GM10847 (cell line): ENCODE measurements around the gene C1QTNF7.

Experiments used
- POLR2A ChIP-seq: IDR thresholded peaks from 2 replicates; pipeline ENCODE4 v1.6.1; 2011; ENCODE audit not compliant: insufficient read length; ENCODE audit errors: extremely low read depth

The C1QTNF7 gene

GRCh38 chr4:15405018-15405417, 22.8 kb upstream of the C1QTNF7 start:
- TF ChIP-seq POLR2A, result no peak

DNA sequence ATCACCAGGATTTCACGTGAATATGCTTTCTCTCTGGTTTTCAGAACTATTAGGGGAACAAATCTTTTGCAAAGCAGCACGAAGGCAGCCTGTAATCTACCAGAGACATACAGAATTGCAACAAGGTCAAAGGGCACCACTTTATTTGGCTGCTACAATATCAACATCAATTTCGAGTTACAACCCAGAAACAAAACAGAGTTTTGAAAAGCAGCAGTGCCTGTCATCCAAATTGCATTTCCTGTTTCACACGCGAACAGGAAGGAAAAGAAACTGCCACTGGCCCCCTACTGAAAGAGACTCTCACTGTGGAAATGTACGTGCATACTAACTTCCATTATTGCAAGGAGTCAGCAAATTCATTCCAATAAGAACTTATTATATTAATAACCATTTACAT, 17.1 kb upstream of the C1QTNF7 start:
- no peak for TF ChIP-seq POLR2A

GRCh38 chr4:15412461-15412860, 15.4 kb upstream of the C1QTNF7 start:
- no peak for TF ChIP-seq POLR2A

- TF ChIP-seq POLR2A, result no peak
Measured at GRCh38 chr4:15413010-15413622, 14.7 kb upstream of the C1QTNF7 start.

GRCh38 chr4:15413623-15414019, 14.2 kb upstream of the C1QTNF7 start:
- no peak for TF ChIP-seq POLR2A

GRCh38 chr4:15414551-15415091, 13.2 kb upstream of the C1QTNF7 start:
- TF ChIP-seq POLR2A, result no peak

GRCh38 chr4:15416357-15417232, 11.2 kb upstream of the C1QTNF7 start:
- TF ChIP-seq POLR2A, result no peak

DNA sequence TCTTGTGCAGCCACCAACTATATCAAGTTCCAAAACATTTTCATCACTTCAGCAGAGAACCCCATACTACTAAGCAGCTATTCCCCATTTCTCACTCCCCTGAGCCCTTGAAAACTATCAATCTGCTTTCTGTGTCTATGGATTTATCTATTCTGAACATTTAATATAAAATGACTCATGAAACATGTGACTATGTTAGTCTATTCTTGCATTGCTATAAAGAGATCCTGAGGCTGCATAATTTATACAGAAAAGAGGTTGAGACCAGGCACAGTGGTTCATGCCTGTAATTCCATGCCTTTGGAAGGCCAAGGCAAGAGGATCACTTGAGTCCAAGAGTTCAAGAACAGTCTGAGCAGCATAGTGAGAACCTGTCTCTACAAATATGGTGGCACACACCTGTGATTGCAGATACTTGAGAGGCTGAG, 10.6 kb upstream of the C1QTNF7 start:
- TF ChIP-seq POLR2A, result no peak

DNA sequence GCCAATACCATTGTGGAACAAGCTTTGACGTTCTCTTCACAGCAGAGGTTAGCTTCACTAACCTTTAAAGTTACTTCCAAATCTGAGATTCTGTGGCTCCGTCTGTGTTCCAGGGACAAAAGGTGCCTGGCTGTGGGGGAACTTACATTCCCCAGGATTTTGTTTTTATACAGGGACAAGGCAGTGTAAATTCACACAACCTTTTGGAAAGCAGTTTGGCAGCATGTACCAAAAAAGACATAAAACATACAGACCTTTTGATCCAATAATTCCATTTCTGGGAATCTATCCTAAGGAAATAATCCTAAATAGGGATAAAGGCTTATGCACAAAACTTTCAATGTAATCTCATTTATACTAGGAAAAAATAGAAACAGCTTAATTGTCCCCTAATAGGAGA, 8.9 kb upstream of the C1QTNF7 start:
- no peak for TF ChIP-seq POLR2A

DNA sequence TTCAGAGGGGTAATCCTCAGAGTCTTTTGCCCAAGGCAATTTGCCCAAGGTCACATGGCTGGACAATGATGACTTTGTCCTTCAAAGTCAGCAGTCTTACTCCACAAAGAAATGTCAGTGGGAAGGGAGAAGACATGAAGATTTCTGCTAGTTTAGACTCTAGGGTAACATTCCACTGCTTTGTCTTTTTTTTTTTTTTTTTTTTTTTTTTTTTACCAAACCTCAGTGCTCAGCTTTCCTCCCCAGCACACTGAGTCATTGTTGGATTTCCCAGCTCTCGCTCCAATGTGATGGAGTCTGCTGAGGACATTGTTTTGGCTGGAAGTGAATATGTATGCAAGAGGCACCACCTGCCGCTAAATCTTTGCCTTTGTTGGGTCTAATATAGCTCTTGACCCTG, 7.2 kb upstream of the C1QTNF7 start:
- TF ChIP-seq POLR2A, result no peak

- no peak for TF ChIP-seq POLR2A
Measured at GRCh38 chr4:15423285-15423711, 4.5 kb upstream of the C1QTNF7 start.

DNA sequence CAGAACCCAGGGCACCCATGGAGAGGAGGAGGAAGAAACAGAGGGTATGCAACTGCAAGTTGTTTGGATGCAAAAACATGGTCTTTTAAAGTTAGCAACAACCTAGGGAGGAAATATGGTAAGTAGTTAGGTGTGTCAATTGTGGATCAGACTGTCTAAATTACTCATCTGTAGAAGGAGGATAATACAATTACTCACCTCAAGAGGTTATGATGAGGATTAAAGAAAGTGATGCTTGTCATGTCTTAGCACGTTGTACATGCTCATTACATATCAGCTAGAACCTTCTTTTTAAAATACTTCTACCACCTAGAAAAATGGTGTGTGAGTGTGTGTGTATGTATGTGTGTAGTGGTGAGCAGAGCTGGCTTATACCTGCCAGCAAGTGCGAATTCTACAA, 2.3 kb upstream of the C1QTNF7 start:
- no peak for TF ChIP-seq POLR2A

GRCh38 chr4:15427161-15427560, 672 bp upstream of the C1QTNF7 start:
- no peak for TF ChIP-seq POLR2A

GRCh38 chr4:15428611-15429010, 778 bp downstream of the C1QTNF7 start:
- no peak for TF ChIP-seq POLR2A

GRCh38 chr4:15434091-15434490, 6.3 kb downstream of the C1QTNF7 start:
- no peak for TF ChIP-seq POLR2A

DNA sequence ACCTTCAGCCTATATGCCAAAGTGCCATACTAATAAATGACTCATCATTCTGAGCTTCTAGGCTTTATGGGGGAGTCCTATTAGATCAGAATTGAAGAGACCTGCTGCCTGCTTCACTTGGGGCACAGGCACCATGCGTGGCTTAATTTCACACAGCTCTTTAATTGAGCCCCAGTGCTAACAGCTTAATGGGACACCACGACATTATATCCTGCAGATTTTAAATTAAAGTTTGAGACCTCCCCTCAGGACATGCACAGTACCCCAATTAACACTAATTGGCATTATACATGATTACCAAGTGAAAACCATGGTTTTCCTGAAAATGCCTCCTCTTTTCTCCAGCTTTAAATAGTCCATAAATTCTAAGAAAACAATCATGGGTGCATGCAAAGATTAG, 6.8 kb downstream of the C1QTNF7 start:
- no peak for TF ChIP-seq POLR2A

GRCh38 chr4:15436513-15436912, 8.7 kb downstream of the C1QTNF7 start:
- no peak for TF ChIP-seq POLR2A

GRCh38 chr4:15438939-15439524, 11.2 kb downstream of the C1QTNF7 start:
- no peak for TF ChIP-seq POLR2A
